GM12878 (cell line): ENCODE results near the gene PDZD2.

Source experiments
- CTCF ChIP-seq, 3 experiments: IDR thresholded peaks in 2 of 3; conservative IDR thresholded peaks in 1 of 3; 2 replicates each; pipeline ENCODE4 v1.5.1; 2011; ENCODE audit warnings: low read depth in 3 of 3, low read length in 3 of 3, mild to moderate bottlenecking in 3 of 3, control low read depth in 2 of 3, moderate library complexity in 2 of 3, inconsistent platforms in 1 of 3, mixed read lengths in 1 of 3; ENCODE audit not compliant: control insufficient read depth in 2 of 3, insufficient read depth in 1 of 3; ENCODE audit errors: extremely low read depth in 1 of 3
- NFIC ChIP-seq: IDR thresholded peaks from 2 replicates; pipeline ENCODE4 v1.6.1; 2012; ENCODE audit warnings: low read depth, mild to moderate bottlenecking, inconsistent platforms, low read length, moderate library complexity
- POLR2AphosphoS5 ChIP-seq: IDR thresholded peaks from 2 replicates; pipeline ENCODE4 v1.6.1; 2011; ENCODE audit warnings: mild to moderate bottlenecking, low read length, inconsistent platforms
- YY1 ChIP-seq: IDR thresholded peaks from 2 replicates; pipeline ENCODE4 v1.6.1; 2011; ENCODE audit warnings: low read depth, mild to moderate bottlenecking, low read length

GRCh38 chr5:31844622-31845345 lies 205.9 kb downstream of the PDZD2 start:
- TF ChIP-seq POLR2AphosphoS5 (no peak), CTCF (IDR thresholded peaks at IDR 0.05 in 2 of 3, conservative IDR thresholded peaks at IDR 0.05 in 1 of 3; ENCODE audit: control insufficient read depth in 2 of 3, extremely low read depth in 1 of 3, insufficient read depth in 1 of 3, low read depth in 3 of 3, low read length in 3 of 3) (no peak), NFIC (no peak), YY1 (no peak)
